Endothelial cell (in vitro differentiated cells): ENCODE measurements around the gene CSTF1. TPM values are rescaled to one million over a fixed set of nuclear protein-coding genes. Genes with fewer than 3 reads are reported as not detected.

Experiments
- DNase-seq: peaks from one replicate; pipeline ENCODE4 v3.0.0; 2021; ENCODE audit warnings: low spot score
- H3K27ac Mint-ChIP-seq: one replicate; pipeline ENCODE4 v1.8.0; 2021; ENCODE audit warnings: mixed read lengths, inconsistent platforms; ENCODE audit not compliant: unreplicated experiment
- H3K27me3 Mint-ChIP-seq: one replicate; pipeline ENCODE4 v1.8.0; 2021; ENCODE audit warnings: mild to moderate bottlenecking, moderate library complexity, mixed read lengths, inconsistent platforms; ENCODE audit not compliant: unreplicated experiment
- H3K36me3 Mint-ChIP-seq: one replicate; pipeline ENCODE4 v1.8.0; 2021; ENCODE audit warnings: mild to moderate bottlenecking, low read depth, mixed read lengths, inconsistent platforms; ENCODE audit not compliant: unreplicated experiment
- H3K4me1 Mint-ChIP-seq: one replicate; pipeline ENCODE4 v1.8.0; 2021; ENCODE audit warnings: mild to moderate bottlenecking, mixed read lengths, inconsistent platforms; ENCODE audit not compliant: unreplicated experiment
- H3K4me3 Mint-ChIP-seq: one replicate; pipeline ENCODE4 v1.8.0; 2021; ENCODE audit warnings: mild to moderate bottlenecking, mixed read lengths, inconsistent platforms; ENCODE audit not compliant: unreplicated experiment
- H3K9me3 Mint-ChIP-seq: one replicate; pipeline ENCODE4 v1.8.0; 2021; ENCODE audit warnings: mixed read lengths, inconsistent platforms; ENCODE audit not compliant: unreplicated experiment
- CTCF ChIP-seq: fragments of 200-600 bp; sonication (generic); IDR thresholded peaks from one replicate; pipeline ENCODE4 v1.5.0; 2021; ENCODE audit warnings: antibody characterized with exemption; ENCODE audit not compliant: unreplicated experiment
- total RNA-seq: library from RNA; stranded (reverse); fragmentation: NEBNext Ultra II Directional; extraction: Animal tissue kit (Norgen Biotek cat#: 25700); gene quantifications from one replicate; pipeline ENCODE4 v1.2.1, GENCODE V29; 2021; ENCODE audit not compliant: unreplicated experiment

CSTF1 gene
- total RNA-seq, 1 donor from 2014 or later, result 42.0 TPM

GRCh38 chr20:56428881-56429280 is 36.4 kb downstream of the CSTF1 start:
- Mint-ChIP-seq H3K36me3 (peaks cover 4% of the 10 kb centered on the region), H3K4me1 (peaks cover 16% of the 10 kb centered on the region), H3K4me3 (no peak overlapping the region), H3K27me3 (peaks cover 5% of the 10 kb centered on the region), H3K9me3 (no peaks in the 10 kb centered on the region), H3K27ac (no peak overlapping the region)
- TF ChIP-seq CTCF, result no peak
- no peak for DNase-seq

- DNase-seq, result no peak
- Mint-ChIP-seq H3K9me3 (no peaks in the 10 kb centered on the region), H3K27ac (no peak overlapping the region), H3K4me3 (peak overlapping the region; percentile 42), H3K27me3 (peaks cover 5% of the 10 kb centered on the region), H3K36me3 (peaks cover 4% of the 10 kb centered on the region), H3K4me1 (peaks cover 16% of the 10 kb centered on the region)
- TF ChIP-seq CTCF, result no peak
Measured at GRCh38 chr20:56429502-56429901, 37.1 kb downstream of the CSTF1 start.

GRCh38 chr20:56429941-56430340 is 37.5 kb downstream of the CSTF1 start:
- H3K27me3 Mint-ChIP-seq, result peaks cover 5% of the 10 kb centered on the region
- no peak overlapping the region for H3K4me3 Mint-ChIP-seq
- TF ChIP-seq CTCF, result no peak
- no peaks in the 10 kb centered on the region for H3K9me3 Mint-ChIP-seq
- no peak for DNase-seq
- peaks cover 16% of the 10 kb centered on the region for H3K4me1 Mint-ChIP-seq
- H3K27ac Mint-ChIP-seq, result no peak overlapping the region
- peaks cover 4% of the 10 kb centered on the region for H3K36me3 Mint-ChIP-seq

GRCh38 chr20:56430461-56430860 is 38.0 kb downstream of the CSTF1 start:
- no peak for TF ChIP-seq CTCF
- peaks cover 16% of the 10 kb centered on the region for H3K4me1 Mint-ChIP-seq
- peaks cover 4% of the 10 kb centered on the region for H3K36me3 Mint-ChIP-seq
- H3K27me3 Mint-ChIP-seq, result peaks cover 5% of the 10 kb centered on the region
- no peaks in the 10 kb centered on the region for H3K9me3 Mint-ChIP-seq
- H3K4me3 Mint-ChIP-seq, result no peak overlapping the region
- no peak for DNase-seq
- no peak overlapping the region for H3K27ac Mint-ChIP-seq

- Mint-ChIP-seq H3K4me3 (no peak overlapping the region), H3K36me3 (peaks cover 4% of the 10 kb centered on the region), H3K27me3 (peaks cover 5% of the 10 kb centered on the region), H3K4me1 (peaks cover 16% of the 10 kb centered on the region), H3K9me3 (no peaks in the 10 kb centered on the region), H3K27ac (no peak overlapping the region)
- no peak for DNase-seq
- no peak for TF ChIP-seq CTCF
Measured at GRCh38 chr20:56430957-56431356, 38.5 kb downstream of the CSTF1 start.
